ENCODE data around the gene SOX13. TPM values are rescaled to one million over a fixed set of nuclear protein-coding genes. Genes with fewer than 3 reads are reported as not detected.
A peak's percentile ranks its signal among the peaks of the same experiment; 100 is the strongest.

The SOX13 gene
- total and polyA plus RNA-seq, 5 donors from 2014 or later: 0.47 TPM; not detected in 4

DNA sequence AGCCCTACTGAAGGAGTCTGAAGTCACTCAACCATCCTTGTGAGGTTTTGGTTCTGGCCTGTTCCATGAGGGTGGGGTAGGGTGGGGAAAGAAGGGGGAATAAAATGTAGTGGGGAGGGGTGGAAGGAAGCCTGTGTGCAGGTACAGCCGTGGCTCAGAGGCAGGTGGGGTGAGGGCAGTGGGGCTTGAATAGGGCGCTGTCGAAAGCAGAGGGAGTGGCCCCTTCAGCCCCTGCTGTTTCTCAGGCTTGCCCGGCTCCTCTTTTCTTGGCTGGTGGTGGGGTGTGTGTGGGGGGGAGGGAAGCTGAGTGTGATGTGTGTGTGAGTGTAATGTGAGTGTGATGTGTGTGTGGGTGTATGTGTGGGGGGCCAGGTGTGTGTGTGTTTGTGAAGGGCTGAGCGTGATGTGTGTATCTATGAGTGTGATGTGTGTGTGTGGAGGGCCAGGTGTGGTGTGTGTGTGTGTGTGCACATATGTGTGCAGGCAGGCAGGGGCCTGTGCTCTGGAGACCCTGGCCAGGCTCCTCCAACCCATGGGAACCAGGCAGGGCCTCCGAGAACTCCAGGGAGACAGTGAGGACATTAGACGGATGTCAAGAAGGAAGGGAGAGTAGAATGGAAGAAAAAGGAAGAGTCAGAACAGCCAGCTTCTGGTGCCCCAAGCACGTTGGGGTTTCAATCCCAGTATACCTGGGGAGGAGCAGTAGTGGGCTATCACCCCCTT is 9.0 kb downstream of the SOX13 start:
- no peak overlapping the region for H3K27ac Mint-ChIP-seq
- H3K27me3 Mint-ChIP-seq: peaks cover 30% of the 10 kb centered on the region
- no peaks in the 10 kb centered on the region for H3K36me3 Mint-ChIP-seq

DNA sequence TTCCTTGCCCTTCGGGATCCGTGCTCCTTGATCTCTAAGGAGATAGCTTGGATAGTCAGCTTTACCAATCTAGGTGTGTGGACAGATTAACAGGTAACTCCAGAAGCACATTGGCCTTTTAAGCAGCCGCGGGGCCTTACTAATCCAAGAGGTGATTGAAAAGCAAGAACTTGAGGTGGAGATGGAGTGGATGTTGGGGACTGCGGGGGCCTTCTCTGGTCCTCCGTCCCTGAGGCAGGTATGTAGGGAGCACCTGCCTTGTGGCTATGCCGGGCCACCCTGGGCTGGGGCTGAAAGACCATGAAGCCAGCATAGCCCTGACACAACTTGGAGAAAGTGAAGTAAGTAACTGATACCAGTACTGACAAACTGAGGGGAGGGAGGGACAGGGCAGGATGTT is 10.6 kb downstream of the SOX13 start:
- no peak overlapping the region for H3K27ac Mint-ChIP-seq
- no peak overlapping the region for H3K4me3 Mint-ChIP-seq
- no peaks in the 10 kb centered on the region for H3K4me1 ChIP-seq (ENCODE audit: control insufficient read depth, insufficient read depth, low read length, poor library complexity, severe bottlenecking)
- ATAC-seq (ENCODE audit: low read depth in 2 of 2): no peak
- no peaks in the 10 kb centered on the region for H3K9me3 Mint-ChIP-seq
- H3K27ac ChIP-seq (ENCODE audit: insufficient read depth, low read length, poor library complexity, severe bottlenecking): no peak overlapping the region
- DNase-seq: no peak
- no peak overlapping the region for H3K4me3 ChIP-seq (ENCODE audit: low read depth, low read length)
- peaks cover 14% of the 10 kb centered on the region for H3K27me3 Mint-ChIP-seq
- no peaks in the 10 kb centered on the region for H3K36me3 ChIP-seq (ENCODE audit: control insufficient read depth, insufficient read depth, low read length)
- H3K36me3 Mint-ChIP-seq: no peaks in the 10 kb centered on the region
- H3K9me3 ChIP-seq (ENCODE audit: control insufficient read depth in 2 of 2, low read length in 2 of 2): no peaks in the 10 kb centered on the region
- no peaks in the 10 kb centered on the region for H3K4me1 Mint-ChIP-seq
- no peaks in the 10 kb centered on the region for H3K27me3 ChIP-seq (ENCODE audit: control insufficient read depth, insufficient read depth, low read length)

More for the DNA sequence above, 9.0 kb downstream of the SOX13 start:
- Histone ChIP-seq H3K4me3 (ENCODE audit: low read depth, low read length) (no peak overlapping the region), H3K36me3 (ENCODE audit: control insufficient read depth, insufficient read depth, low read length) (no peaks in the 10 kb centered on the region), H3K4me1 (ENCODE audit: control insufficient read depth, insufficient read depth, low read length, poor library complexity, severe bottlenecking) (no peaks in the 10 kb centered on the region), H3K27me3 (ENCODE audit: control insufficient read depth, insufficient read depth, low read length) (peaks cover 2% of the 10 kb centered on the region), H3K27ac (ENCODE audit: insufficient read depth, low read length, poor library complexity, severe bottlenecking) (no peak overlapping the region), H3K9me3 (ENCODE audit: control insufficient read depth in 2 of 2, low read length in 2 of 2) (no peaks in the 10 kb centered on the region)
- H3K4me3 Mint-ChIP-seq: peak overlapping the region in 1 of 4 donors; percentile 78
- H3K9me3 Mint-ChIP-seq: no peaks in the 10 kb centered on the region
- no peak for ATAC-seq (ENCODE audit: low read depth in 2 of 2)
- no peaks in the 10 kb centered on the region for H3K4me1 Mint-ChIP-seq
- no peak for DNase-seq

DNA sequence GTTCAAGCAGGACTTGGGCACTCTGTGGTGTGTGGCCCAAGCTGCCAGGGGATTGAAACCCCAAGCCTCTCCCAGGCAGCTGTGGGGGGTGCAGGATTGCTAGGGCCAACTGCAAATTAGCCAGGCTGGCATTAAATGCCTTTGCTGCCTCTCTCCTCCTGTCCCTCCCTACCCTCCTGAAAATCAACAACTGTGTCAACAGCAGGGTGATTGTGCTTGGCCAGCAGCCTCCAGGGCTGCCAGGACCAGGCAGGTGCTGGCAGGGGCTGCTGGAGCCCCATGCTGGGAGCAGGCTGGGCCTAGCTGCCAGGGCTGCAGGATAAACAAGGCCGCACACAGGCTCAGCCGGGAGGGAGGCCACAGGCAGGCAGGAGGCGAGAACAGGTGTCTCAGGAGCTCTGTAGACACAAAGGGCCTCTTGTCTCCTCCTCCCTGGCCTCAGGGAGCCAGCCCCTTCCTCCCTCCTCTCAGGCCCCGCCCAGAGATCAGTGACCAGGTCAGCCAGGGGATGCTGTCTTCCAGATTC is 11.4 kb downstream of the SOX13 start:
- H3K4me1 ChIP-seq (ENCODE audit: control insufficient read depth, insufficient read depth, low read length, poor library complexity, severe bottlenecking): no peaks in the 10 kb centered on the region
- Mint-ChIP-seq H3K9me3 (no peaks in the 10 kb centered on the region), H3K4me3 (no peak overlapping the region), H3K36me3 (no peaks in the 10 kb centered on the region), H3K4me1 (no peaks in the 10 kb centered on the region), H3K27me3 (peaks cover 9% of the 10 kb centered on the region), H3K27ac (no peak overlapping the region)
- H3K9me3 ChIP-seq (ENCODE audit: control insufficient read depth in 2 of 2, low read length in 2 of 2): no peaks in the 10 kb centered on the region
- no peak overlapping the region for H3K4me3 ChIP-seq (ENCODE audit: low read depth, low read length)
- ATAC-seq (ENCODE audit: low read depth in 2 of 2): no peak
- no peaks in the 10 kb centered on the region for H3K36me3 ChIP-seq (ENCODE audit: control insufficient read depth, insufficient read depth, low read length)
- H3K27me3 ChIP-seq (ENCODE audit: control insufficient read depth, insufficient read depth, low read length): no peaks in the 10 kb centered on the region
- no peak for DNase-seq
- H3K27ac ChIP-seq (ENCODE audit: insufficient read depth, low read length, poor library complexity, severe bottlenecking): no peak overlapping the region

DNA sequence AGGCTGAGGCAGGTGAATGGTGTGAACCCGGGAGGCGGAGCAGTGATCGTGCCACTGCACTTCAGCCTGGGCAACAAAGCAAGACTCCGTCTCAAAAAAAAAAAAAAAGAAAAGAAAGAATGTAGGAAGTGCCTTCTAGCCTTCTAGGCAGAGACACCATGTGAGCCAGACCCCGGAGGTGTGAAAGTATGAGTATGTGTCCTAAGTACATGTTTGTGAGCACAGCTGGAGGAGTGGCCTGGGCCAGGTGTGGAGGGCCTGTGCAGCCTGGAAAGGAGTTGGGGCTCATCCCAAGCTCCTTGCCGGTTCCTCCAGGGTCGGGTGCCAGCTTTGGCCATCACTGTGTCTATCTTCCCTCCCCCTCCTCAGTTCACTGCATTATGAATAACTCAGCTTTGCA is 13.0 kb downstream of the SOX13 start:
- H3K4me3 Mint-ChIP-seq: no peak overlapping the region
- H3K4me1 Mint-ChIP-seq: no peaks in the 10 kb centered on the region
- H3K36me3 Mint-ChIP-seq: no peaks in the 10 kb centered on the region
- Histone ChIP-seq H3K9me3 (ENCODE audit: control insufficient read depth in 2 of 2, low read length in 2 of 2) (no peaks in the 10 kb centered on the region), H3K27ac (ENCODE audit: insufficient read depth, low read length, poor library complexity, severe bottlenecking) (no peak overlapping the region), H3K4me3 (ENCODE audit: low read depth, low read length) (no peak overlapping the region), H3K4me1 (ENCODE audit: control insufficient read depth, insufficient read depth, low read length, poor library complexity, severe bottlenecking) (no peaks in the 10 kb centered on the region), H3K36me3 (ENCODE audit: control insufficient read depth, insufficient read depth, low read length) (no peaks in the 10 kb centered on the region), H3K27me3 (ENCODE audit: control insufficient read depth, insufficient read depth, low read length) (no peaks in the 10 kb centered on the region)
- H3K27ac Mint-ChIP-seq: no peak overlapping the region
- ATAC-seq (ENCODE audit: low read depth in 2 of 2) (no peak), DNase-seq (no peak)
- no peaks in the 10 kb centered on the region for H3K9me3 Mint-ChIP-seq
- H3K27me3 Mint-ChIP-seq: peaks cover 9% of the 10 kb centered on the region

DNA sequence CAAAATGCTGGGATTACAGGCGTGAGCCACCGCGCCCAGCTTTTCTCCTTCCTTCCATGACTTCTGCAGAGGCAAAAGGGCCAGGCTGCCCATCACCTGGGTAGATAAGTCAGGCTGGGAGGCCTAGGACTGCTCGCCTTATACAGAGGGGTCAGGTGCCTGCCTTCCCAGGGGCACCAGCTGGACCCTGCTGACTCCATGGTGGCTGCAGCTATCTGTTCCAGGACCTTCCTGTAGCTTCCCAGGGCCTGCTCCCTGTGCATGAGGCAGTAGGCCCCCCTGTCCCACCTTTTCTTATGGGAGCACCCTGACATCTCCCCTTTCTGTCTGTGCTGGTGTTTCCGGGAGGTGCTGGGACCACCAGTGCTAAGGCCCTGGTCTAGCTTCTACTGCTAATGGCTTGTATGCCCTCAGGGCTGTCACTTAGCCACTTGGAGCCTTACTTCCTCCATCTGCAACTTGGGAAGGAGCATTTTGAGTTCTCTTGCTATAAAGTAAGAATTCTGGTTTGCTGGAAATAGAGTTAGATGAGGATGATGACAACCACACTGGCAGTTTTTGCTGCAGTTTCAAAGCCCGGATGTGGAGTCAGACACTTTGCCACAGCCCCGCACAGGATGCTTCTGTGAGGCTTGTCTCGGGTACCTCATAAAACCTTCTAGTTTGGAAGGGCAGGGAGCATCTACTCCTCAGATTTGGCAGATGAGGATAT is 14.4 kb downstream of the SOX13 start:
- Mint-ChIP-seq H3K4me3 (no peak overlapping the region), H3K36me3 (no peaks in the 10 kb centered on the region), H3K27ac (no peak overlapping the region), H3K9me3 (no peaks in the 10 kb centered on the region), H3K4me1 (no peaks in the 10 kb centered on the region), H3K27me3 (peaks cover 12% of the 10 kb centered on the region)
- no peak for ATAC-seq (ENCODE audit: low read depth in 2 of 2)
- no peaks in the 10 kb centered on the region for H3K36me3 ChIP-seq (ENCODE audit: control insufficient read depth, insufficient read depth, low read length)
- H3K27me3 ChIP-seq (ENCODE audit: control insufficient read depth, insufficient read depth, low read length): no peaks in the 10 kb centered on the region
- no peak overlapping the region for H3K27ac ChIP-seq (ENCODE audit: insufficient read depth, low read length, poor library complexity, severe bottlenecking)
- no peak for DNase-seq
- no peak overlapping the region for H3K4me3 ChIP-seq (ENCODE audit: low read depth, low read length)
- no peaks in the 10 kb centered on the region for H3K9me3 ChIP-seq (ENCODE audit: control insufficient read depth in 2 of 2, low read length in 2 of 2)
- H3K4me1 ChIP-seq (ENCODE audit: control insufficient read depth, insufficient read depth, low read length, poor library complexity, severe bottlenecking): no peaks in the 10 kb centered on the region

DNA sequence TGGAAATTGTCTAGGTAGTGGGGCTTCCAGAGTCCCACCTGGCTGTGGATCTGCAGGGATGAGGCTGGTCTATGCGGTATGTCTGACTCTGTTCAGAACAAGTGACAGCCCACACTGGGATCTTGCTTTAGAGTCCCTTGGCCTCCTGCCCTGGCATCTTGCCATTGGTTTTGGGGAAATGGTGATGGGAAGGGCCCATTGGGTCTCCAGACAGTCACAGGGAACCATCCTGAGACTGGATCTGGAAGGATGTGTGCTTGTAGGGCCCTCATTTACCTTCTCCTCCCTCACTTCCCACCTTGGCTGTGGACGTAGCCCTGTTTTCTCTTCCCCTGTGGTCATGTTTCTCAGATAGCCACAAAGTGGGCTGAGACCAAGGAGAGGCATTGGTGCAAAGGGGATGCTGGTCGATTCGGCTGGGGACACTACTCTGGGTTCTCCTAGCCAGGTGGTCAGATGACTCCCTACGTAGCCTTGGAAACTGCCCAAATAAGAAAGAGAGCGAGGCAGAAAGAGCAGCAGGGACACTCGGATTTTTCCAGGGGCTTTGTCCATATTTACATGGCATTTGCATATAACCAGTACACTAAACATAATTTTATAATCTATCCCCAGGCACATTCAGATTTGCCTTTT is 15.1 kb downstream of the SOX13 start:
- DNase-seq (no peak), ATAC-seq (ENCODE audit: low read depth in 2 of 2) (no peak)
- Histone ChIP-seq H3K27me3 (ENCODE audit: control insufficient read depth, insufficient read depth, low read length) (no peaks in the 10 kb centered on the region), H3K4me3 (ENCODE audit: low read depth, low read length) (no peak overlapping the region), H3K4me1 (ENCODE audit: control insufficient read depth, insufficient read depth, low read length, poor library complexity, severe bottlenecking) (no peaks in the 10 kb centered on the region), H3K27ac (ENCODE audit: insufficient read depth, low read length, poor library complexity, severe bottlenecking) (no peak overlapping the region), H3K36me3 (ENCODE audit: control insufficient read depth, insufficient read depth, low read length) (no peaks in the 10 kb centered on the region), H3K9me3 (ENCODE audit: control insufficient read depth in 2 of 2, low read length in 2 of 2) (no peaks in the 10 kb centered on the region)
- Mint-ChIP-seq H3K4me3 (no peak overlapping the region), H3K4me1 (no peaks in the 10 kb centered on the region), H3K9me3 (no peaks in the 10 kb centered on the region), H3K27ac (no peak overlapping the region), H3K27me3 (peaks cover 19% of the 10 kb centered on the region), H3K36me3 (no peaks in the 10 kb centered on the region)

DNA sequence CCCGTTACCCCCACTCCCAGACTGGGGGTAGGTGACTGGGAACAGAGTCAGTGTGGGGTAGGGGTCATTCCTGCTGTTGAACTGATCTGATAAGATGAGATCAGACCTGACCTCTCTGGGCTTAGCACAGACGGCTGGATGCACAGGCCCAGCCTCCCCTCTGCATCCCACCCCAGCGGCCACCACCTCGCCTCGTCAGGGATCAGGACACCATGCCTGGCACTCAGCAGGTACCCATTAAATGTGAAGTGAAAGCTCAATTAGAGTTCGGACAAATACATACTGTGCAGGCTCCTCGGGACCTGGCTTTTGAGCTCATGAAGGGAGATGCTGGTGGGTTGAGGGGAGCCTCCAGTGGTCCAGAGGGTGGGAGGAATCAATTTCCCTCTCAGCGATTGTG is 15.7 kb downstream of the SOX13 start:
- Mint-ChIP-seq H3K4me3 (no peak overlapping the region), H3K4me1 (no peaks in the 10 kb centered on the region), H3K9me3 (no peaks in the 10 kb centered on the region), H3K36me3 (no peaks in the 10 kb centered on the region), H3K27ac (no peak overlapping the region), H3K27me3 (peaks cover 20% of the 10 kb centered on the region)
- H3K27me3 ChIP-seq (ENCODE audit: control insufficient read depth, insufficient read depth, low read length): no peaks in the 10 kb centered on the region
- ATAC-seq (ENCODE audit: low read depth in 2 of 2) (no peak), DNase-seq (no peak)
- H3K4me1 ChIP-seq (ENCODE audit: control insufficient read depth, insufficient read depth, low read length, poor library complexity, severe bottlenecking): no peaks in the 10 kb centered on the region
- no peak overlapping the region for H3K27ac ChIP-seq (ENCODE audit: insufficient read depth, low read length, poor library complexity, severe bottlenecking)
- no peak overlapping the region for H3K4me3 ChIP-seq (ENCODE audit: low read depth, low read length)
- no peaks in the 10 kb centered on the region for H3K9me3 ChIP-seq (ENCODE audit: control insufficient read depth in 2 of 2, low read length in 2 of 2)
- H3K36me3 ChIP-seq (ENCODE audit: control insufficient read depth, insufficient read depth, low read length): no peaks in the 10 kb centered on the region
